Panc1 (cell line): ENCODE data around the gene CACNA1I.

Experiments used
- CTCF ChIP-seq: fragments of 450-650 bp; IDR thresholded peaks from 2 replicates; pipeline ENCODE4 v1.5.1; 2017; ENCODE audit warnings: mild to moderate bottlenecking
- REST ChIP-seq, 2 experiments: IDR thresholded peaks; 2 replicates each; pipeline ENCODE4 v1.6.1; 2011 to 2012; ENCODE audit warnings: low read depth in 2 of 2, control low read depth in 1 of 2, low read length in 1 of 2, mild to moderate bottlenecking in 1 of 2, moderate library complexity in 1 of 2; ENCODE audit not compliant: insufficient read depth in 1 of 2

GRCh38 chr22:39648630-39648950 lies 78.0 kb downstream of the CACNA1I start:
- TF ChIP-seq CTCF = no peak
- TF ChIP-seq REST (IDR thresholded peaks at IDR 0.05; ENCODE audit: insufficient read depth in 1 of 2, low read depth in 2 of 2, low read length in 1 of 2) = no peak
